ENCODE data around the gene KRTAP10-6. TPM values are rescaled to one million over a fixed set of nuclear protein-coding genes. Genes with fewer than 3 reads are reported as not detected.

Gene KRTAP10-6
- polyA plus RNA-seq, 1 of the 3 experiments (the other 2 are of a cell fraction) = not detected

DNA sequence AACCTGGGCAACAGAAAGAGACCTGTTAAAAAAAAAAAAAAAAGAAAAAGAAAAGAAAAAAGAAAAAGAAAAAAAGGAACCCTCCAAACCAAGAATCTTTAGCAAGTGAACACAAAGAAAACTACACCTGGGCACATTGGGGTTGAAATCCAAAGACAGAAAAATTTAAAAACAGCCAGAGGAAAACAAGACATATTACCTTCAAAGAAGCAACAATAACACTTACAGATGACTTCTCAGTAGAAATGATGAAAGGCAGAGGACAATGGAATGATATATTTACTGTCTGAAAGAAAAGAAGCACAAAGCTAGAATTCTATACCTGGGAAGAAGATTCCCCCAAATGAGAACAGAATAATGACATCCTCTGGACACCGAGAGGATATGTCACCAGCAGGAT is 49.6 kb downstream of the KRTAP10-6 start:
- no peaks in the 10 kb centered on the region for H3K36me3 ChIP-seq (replicated peaks in 1 of 2; ENCODE audit: control insufficient read depth in 1 of 2, insufficient read depth in 2 of 2, low read length in 1 of 2)
- H3K9ac ChIP-seq = no peak overlapping the region
- H3K9me3 ChIP-seq = no peaks in the 10 kb centered on the region
- ChIA-PET CTCF (no interaction called here), POLR2A (no interaction called here)
- H3F3A ChIP-seq (replicated peaks; ENCODE audit: insufficient read depth) = no peaks in the 10 kb centered on the region
- H3K9me2 ChIP-seq = no peaks in the 10 kb centered on the region
- H3K27ac ChIP-seq (ENCODE audit: low read depth in 2 of 2, low read length in 1 of 2) = no peak overlapping the region
- no peak overlapping the region for H3K4me2 ChIP-seq
- H2AFZ ChIP-seq (ENCODE audit: low read depth) = no peak overlapping the region
- peaks cover 14% of the 10 kb centered on the region; the same call in 1 of the 2 replicates for H3K27me3 ChIP-seq (ENCODE audit: insufficient read depth)
- H4K20me1 ChIP-seq (ENCODE audit: insufficient read depth) = no peaks in the 10 kb centered on the region
- TF ChIP-seq NRF1 (IDR thresholded peaks at IDR 0.05; ENCODE audit: low read depth, low read length) (no peak), EZH2phosphoT487 (IDR thresholded peaks at IDR 0.05; ENCODE audit: borderline replicate concordance, low read depth) (no peak), MEF2A (IDR thresholded peaks at IDR 0.05; ENCODE audit: borderline replicate concordance, low read depth) (no peak), CHD2 (IDR thresholded peaks at IDR 0.05; ENCODE audit: low read length, partially characterized antibody) (no peak), RCOR1 (IDR thresholded peaks at IDR 0.05; ENCODE audit: low read length) (no peak), JUND (IDR thresholded peaks at IDR 0.05) (no peak), GABPA (IDR thresholded peaks at IDR 0.05; ENCODE audit: low read depth) (no peak)
- TF ChIP-seq, protein P1, sequence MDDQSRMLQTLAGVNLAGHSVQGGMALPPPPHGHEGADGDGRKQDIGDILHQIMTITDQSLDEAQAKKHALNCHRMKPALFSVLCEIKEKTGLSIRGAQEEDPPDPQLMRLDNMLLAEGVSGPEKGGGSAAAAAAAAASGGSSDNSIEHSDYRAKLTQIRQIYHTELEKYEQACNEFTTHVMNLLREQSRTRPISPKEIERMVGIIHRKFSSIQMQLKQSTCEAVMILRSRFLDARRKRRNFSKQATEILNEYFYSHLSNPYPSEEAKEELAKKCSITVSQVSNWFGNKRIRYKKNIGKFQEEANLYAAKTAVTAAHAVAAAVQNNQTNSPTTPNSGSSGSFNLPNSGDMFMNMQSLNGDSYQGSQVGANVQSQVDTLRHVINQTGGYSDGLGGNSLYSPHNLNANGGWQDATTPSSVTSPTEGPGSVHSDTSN (IDR thresholded peaks at IDR 0.05) = no peak
- TF ChIP-seq, protein P2, sequence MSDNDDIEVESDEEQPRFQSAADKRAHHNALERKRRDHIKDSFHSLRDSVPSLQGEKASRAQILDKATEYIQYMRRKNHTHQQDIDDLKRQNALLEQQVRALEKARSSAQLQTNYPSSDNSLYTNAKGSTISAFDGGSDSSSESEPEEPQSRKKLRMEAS (IDR thresholded peaks at IDR 0.05; ENCODE audit: low read depth) = no peak
- TF ChIP-seq, protein P3, sequence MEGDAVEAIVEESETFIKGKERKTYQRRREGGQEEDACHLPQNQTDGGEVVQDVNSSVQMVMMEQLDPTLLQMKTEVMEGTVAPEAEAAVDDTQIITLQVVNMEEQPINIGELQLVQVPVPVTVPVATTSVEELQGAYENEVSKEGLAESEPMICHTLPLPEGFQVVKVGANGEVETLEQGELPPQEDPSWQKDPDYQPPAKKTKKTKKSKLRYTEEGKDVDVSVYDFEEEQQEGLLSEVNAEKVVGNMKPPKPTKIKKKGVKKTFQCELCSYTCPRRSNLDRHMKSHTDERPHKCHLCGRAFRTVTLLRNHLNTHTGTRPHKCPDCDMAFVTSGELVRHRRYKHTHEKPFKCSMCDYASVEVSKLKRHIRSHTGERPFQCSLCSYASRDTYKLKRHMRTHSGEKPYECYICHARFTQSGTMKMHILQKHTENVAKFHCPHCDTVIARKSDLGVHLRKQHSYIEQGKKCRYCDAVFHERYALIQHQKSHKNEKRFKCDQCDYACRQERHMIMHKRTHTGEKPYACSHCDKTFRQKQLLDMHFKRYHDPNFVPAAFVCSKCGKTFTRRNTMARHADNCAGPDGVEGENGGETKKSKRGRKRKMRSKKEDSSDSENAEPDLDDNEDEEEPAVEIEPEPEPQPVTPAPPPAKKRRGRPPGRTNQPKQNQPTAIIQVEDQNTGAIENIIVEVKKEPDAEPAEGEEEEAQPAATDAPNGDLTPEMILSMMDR (IDR thresholded peaks at IDR 0.05) = no peak
- no peak overlapping the region for H3K4me3 ChIP-seq (ENCODE audit: low read depth in 2 of 2, low read length in 1 of 2)
- no peaks in the 10 kb centered on the region for H3K4me1 ChIP-seq (ENCODE audit: control insufficient read depth in 1 of 2, insufficient read depth in 2 of 2, low read depth in 1 of 2, low read length in 1 of 2)
- 0% methylated on average over 1 of the region's 1 CpG for WGBS (ENCODE audit: low lambda C conversion rate)
- no peaks in the 10 kb centered on the region for H3K79me2 ChIP-seq (ENCODE audit: insufficient read depth)
- DNase-seq = no peak

Other genes with a start within 250 kb of the KRTAP10-6 start
- not detected in 2 replicates for gene TRPM2, start 238.9 kb downstream of the KRTAP10-6 start, polyA plus RNA-seq (2012; rRNA removed)
- 1.9 and 2.3 TPM in 2 replicates for gene LRRC3, start 137.0 kb downstream of the KRTAP10-6 start, polyA plus RNA-seq (2012; rRNA removed)
- gene KRTAP10-1, start 52.3 kb downstream of the KRTAP10-6 start, polyA plus RNA-seq (2012; rRNA removed) = not detected in 2 replicates
- gene KRTAP10-2, start 41.0 kb downstream of the KRTAP10-6 start, polyA plus RNA-seq (2012; rRNA removed) = not detected in 2 replicates
- gene KRTAP10-3, start 33.7 kb downstream of the KRTAP10-6 start, polyA plus RNA-seq (2012; rRNA removed) = not detected in 2 replicates
- gene KRTAP10-4, start 18.8 kb downstream of the KRTAP10-6 start, polyA plus RNA-seq (2012; rRNA removed) = not detected in 2 replicates
- gene KRTAP10-5, start 11.9 kb downstream of the KRTAP10-6 start, polyA plus RNA-seq (2012; rRNA removed) = not detected in 2 replicates
- not detected in 2 replicates for gene KRTAP10-7, start 8.1 kb upstream of the KRTAP10-6 start, polyA plus RNA-seq (2012; rRNA removed)
- gene KRTAP10-8, start 19.6 kb upstream of the KRTAP10-6 start, polyA plus RNA-seq (2012; rRNA removed) = not detected in 2 replicates
- not detected in 2 replicates for gene KRTAP10-9, start 34.6 kb upstream of the KRTAP10-6 start, polyA plus RNA-seq (2012; rRNA removed)
- not detected in 2 replicates for gene KRTAP10-10, start 44.9 kb upstream of the KRTAP10-6 start, polyA plus RNA-seq (2012; rRNA removed)
- not detected in 2 replicates for gene KRTAP10-11, start 53.9 kb upstream of the KRTAP10-6 start, polyA plus RNA-seq (2012; rRNA removed)
- gene KRTAP12-4, start 62.2 kb upstream of the KRTAP10-6 start, polyA plus RNA-seq (2012; rRNA removed) = not detected in 2 replicates
- gene KRTAP12-3, start 65.4 kb upstream of the KRTAP10-6 start, polyA plus RNA-seq (2012; rRNA removed) = not detected in 2 replicates
- not detected in 2 replicates for gene KRTAP12-2, start 74.4 kb upstream of the KRTAP10-6 start, polyA plus RNA-seq (2012; rRNA removed)
- gene KRTAP12-1, start 89.7 kb upstream of the KRTAP10-6 start, polyA plus RNA-seq (2012; rRNA removed) = not detected in 2 replicates
- not detected in 2 replicates for gene KRTAP10-12, start 104.7 kb upstream of the KRTAP10-6 start, polyA plus RNA-seq (2012; rRNA removed)
- 0.03 and 0.08 TPM in 2 replicates for gene TSPEAR, start 119.1 kb upstream of the KRTAP10-6 start, polyA plus RNA-seq (2012; rRNA removed)
- 129 and 149 TPM in 2 replicates for gene UBE2G2, start 209.3 kb upstream of the KRTAP10-6 start, polyA plus RNA-seq (2012; rRNA removed)
- gene SUMO3, start 225.6 kb upstream of the KRTAP10-6 start, polyA plus RNA-seq (2012; rRNA removed) = 89.0 and 125 TPM in 2 replicates